Fibroblast of the aortic adventitia (primary cell): Measurements from ENCODE around the gene PAPSS1. TPM values are rescaled to one million over a fixed set of nuclear protein-coding genes. Genes with fewer than 3 reads are reported as not detected.
"Not testable (repeated sequence)": the region's sequence is repeated elsewhere in the genome, so short reads cannot be mapped to it uniquely, and the experiment has no call there.

Source experiments
- DNase-seq: peaks from one replicate; pipeline ENCODE4 v3.0.0-alpha.2; 2010; ENCODE audit warnings: low read depth
- H3K4me3 ChIP-seq: 2 replicates; pipeline ENCODE4 v1.5.1; 2011; ENCODE audit warnings: low read depth, mild to moderate bottlenecking, control low read depth, low read length, moderate library complexity
- CTCF ChIP-seq: IDR thresholded peaks from 2 replicates; pipeline ENCODE4 v1.5.1; 2011; ENCODE audit warnings: mild to moderate bottlenecking, low read length, control low read depth, inconsistent platforms; ENCODE audit not compliant: insufficient read depth
- total RNA-seq: library from RNA; depleted of rRNA; stranded (reverse); fragments of >200 nt; gene quantifications from 2 replicates; pipeline ENCODE4 v1.2.3, GENCODE V29; 2012; ENCODE audit warnings: low replicate concordance

The PAPSS1 gene
- total RNA-seq, 1 donor = 62.0 TPM

- no peak for DNase-seq
- H3K4me3 ChIP-seq = no peak overlapping the region
- TF ChIP-seq CTCF = no peak
These were observed 13.4 kb upstream of the PAPSS1 start for GRCh38 chr4:107733431-107733925.

GRCh38 chr4:107729050-107729449, 9.0 kb upstream of the PAPSS1 start:
- not testable (repeated sequence) for H3K4me3 ChIP-seq, DNase-seq

- DNase-seq = not testable (repeated sequence)
These were observed 6.3 kb upstream of the PAPSS1 start for GRCh38 chr4:107726131-107726925.

GRCh38 chr4:107725281-107725859, 5.3 kb upstream of the PAPSS1 start:
- no peak for DNase-seq
- no peak overlapping the region for H3K4me3 ChIP-seq
- no peak for TF ChIP-seq CTCF

More at GRCh38 chr4:107726131-107726925, 6.3 kb upstream of the PAPSS1 start:
- not testable (repeated sequence) for H3K4me3 ChIP-seq

- DNase-seq, H3K4me3 ChIP-seq: not testable (repeated sequence)
These were observed 3.3 kb upstream of the PAPSS1 start for GRCh38 chr4:107723331-107723730.

- H3K4me3 ChIP-seq = no peak overlapping the region
- TF ChIP-seq CTCF = no peak
- no peak for DNase-seq
These were observed 1.5 kb upstream of the PAPSS1 start for GRCh38 chr4:107721436-107722100.

- peak; percentile 35 for DNase-seq
- peak overlapping the region; percentile 90 for H3K4me3 ChIP-seq
These were observed 670 bp downstream of the PAPSS1 start for GRCh38 chr4:107719207-107719921.

More at GRCh38 chr4:107719207-107719921, 670 bp downstream of the PAPSS1 start:
- no peak for TF ChIP-seq CTCF
